NCI-H146 treated with DMSO at 0.1 percent for 48 hours (cell line): ENCODE results near the gene SFXN5.

Experiments used
- DNase-seq: peaks from one replicate; lab custom pipeline; 2025; ENCODE audit not compliant: unreplicated experiment; lab: John Stamatoyannopoulos, UW

SFXN5 gene

DNA sequence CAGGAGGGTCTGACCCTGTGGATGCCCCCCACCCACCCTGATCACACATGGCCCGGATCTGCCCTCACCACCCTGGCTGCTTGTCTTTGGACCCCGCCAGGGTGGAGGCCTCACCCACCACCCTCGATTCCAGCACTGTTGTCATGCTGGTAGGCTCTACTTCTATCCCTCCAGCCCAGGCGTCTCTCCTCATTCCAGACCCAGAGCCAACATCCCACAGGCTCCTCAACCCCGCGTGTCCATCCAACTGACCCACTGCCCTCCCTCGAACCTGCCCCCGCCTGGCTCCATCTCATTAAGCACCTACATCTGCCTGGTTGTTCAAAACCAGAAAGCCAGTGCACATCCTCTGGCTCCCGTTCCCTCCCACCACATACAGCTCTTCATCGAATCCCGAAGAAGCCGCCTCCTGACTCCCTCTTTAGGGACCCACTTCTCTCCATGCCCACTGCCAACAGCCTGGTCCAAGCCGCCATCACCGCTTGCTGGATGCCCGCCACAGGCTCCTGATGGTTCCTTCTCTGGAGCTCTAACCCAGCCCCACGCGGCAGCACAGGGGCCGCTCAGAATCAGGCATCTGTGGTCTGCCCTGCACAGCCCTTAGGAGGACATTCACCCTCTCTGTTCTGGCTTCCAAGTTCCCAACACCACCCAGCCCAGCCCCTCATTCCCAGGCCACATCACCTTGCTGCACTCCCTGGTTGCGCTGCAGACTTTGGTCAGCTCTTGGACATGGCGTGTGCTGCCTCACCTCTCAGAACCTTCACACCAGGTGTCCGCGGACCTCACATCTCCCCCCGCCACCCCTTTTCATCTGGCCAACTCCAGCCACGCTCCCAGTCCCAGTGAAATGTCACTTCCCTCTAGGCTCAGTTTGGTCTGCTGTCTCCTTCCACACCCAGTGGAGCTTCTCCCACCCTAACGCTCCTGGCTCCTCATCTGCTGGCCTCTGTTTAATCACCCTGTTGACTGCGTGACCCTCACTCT is 111.2 kb downstream of the SFXN5 start:
- no peak for DNase-seq

DNA sequence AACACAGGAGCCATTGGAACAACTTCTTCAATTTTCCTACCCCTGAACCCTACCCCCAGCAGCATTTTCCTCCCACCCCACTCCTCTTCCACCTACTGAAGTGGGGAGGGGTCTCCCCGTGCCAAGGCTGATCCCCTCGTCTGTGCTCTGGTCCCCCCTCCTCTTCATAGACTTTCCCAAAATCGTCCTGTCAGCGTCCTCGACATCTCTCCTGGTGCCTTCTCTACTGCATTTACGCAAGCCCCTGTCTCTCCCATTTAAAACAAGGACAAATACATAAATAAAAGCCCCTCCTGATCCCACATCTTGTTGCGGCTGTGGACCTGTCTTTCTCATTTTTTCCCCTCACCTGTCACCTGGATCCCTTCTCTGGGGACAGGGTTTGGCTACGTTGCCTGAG is 112.0 kb downstream of the SFXN5 start:
- no peak for DNase-seq

DNA sequence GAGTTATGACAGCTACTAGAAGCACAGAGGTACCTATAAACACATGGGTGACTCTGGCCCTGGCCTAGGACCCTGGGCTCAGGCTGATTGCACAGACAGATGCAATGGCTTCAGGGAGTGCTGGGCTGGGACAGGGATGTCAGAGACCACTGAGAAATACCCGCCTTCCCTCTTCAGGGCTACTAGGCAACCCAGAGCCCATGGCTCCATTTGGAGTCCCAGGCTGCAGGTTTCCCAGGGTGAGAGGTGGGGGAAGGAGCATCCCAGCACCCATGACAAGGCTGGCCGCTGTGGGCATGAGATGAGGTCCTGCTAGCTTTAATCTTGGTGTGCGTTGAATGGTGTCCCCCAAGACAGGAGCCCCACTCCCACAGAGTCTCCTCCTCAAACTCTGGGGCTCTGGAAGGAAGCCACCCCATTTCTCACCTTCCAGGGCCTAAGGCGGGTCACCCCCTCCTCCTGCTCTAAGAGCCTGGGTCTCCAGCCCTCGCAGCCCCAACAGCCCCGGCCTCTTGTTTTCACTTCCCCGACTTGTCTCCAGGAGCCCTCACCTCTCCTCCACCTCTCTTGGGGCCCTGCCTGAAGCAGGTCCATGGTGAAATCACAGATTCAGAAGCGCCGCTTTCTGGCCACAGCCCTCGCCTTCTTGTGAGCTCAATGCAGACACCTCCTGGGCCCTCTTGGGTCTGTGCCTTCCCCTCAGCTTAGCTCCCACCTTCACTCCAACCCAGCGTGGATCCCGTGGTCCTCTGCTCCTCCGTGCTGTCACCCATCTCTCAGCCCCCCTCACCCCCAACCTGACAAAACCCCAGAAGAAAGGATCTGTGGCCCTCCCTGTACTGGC is 112.7 kb downstream of the SFXN5 start:
- no peak for DNase-seq

DNA sequence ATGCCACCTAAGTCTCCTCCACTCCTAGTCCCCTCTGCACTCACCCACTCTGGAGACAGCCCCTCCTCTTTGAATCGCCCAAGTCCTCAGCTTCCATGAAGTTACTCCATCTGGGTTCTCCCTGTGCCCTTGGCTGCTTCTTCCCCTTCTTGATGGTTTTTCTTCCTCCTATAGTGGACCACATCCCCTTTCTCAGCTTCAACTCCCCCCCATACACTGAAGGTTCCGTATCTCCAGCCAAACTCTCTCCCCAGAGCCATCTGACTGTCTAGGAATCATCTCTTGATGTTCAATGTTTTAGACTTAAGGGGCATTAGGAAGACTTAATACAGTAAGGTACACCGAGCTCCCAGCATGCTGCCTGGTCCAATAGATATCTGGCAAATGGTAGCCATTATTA is 114.6 kb downstream of the SFXN5 start:
- DNase-seq, result no peak

DNA sequence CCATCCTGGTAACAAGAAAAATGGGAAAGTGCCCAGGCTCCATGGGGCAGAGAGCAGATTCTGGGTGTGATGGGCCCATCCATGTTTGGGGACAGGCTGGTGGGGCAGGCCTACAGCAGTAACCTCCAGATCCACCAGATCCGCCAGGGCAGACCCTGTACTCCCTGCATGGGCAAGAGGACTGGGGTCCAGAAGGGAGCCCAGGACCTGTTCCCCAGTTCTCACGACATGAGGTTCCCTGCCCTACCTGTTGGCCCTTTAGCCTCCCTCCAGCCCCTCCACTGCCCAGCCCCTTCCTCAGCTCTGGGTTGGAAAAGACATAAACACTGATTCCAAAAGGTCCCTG is 115.5 kb downstream of the SFXN5 start:
- DNase-seq, result no peak

DNA sequence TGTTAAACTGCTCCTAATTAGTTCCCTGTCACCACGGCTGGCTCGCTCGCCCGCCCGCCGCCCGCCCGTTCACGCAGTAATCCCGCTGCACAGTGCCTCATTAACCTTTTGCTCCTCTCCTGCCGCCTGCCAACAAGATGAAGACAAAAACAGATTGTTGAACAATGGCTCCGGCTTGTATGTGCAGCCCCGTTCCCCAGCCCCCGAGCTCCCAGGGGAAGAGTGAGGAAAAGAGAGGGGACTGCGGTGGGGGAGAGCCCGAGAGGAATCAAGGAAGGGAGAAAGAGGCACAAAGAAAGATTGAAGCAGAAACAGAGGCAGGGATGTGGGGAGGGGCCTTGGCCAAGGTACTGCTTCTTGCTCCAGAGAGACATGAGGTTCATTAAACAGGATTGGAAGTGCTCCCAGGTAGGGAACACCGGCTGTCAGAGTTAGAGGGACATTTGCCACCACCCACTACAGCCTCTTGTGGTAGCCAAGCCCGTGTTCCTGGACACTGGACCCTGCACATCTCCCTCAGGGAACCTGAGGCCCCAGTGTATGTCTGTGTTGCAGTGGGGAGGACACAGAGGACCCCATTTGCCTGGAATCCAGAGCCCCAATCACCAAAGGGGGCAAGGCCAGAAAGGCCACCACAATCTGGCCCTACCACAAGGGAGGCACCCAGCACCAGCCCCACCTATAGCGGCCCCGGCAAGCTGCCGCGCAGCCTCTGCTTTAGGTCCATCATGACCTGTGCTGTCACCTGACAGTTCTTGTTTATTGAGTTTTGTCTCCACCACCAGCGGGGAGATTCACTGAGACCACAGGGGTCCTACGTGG is 116.1 kb downstream of the SFXN5 start:
- no peak for DNase-seq

DNA sequence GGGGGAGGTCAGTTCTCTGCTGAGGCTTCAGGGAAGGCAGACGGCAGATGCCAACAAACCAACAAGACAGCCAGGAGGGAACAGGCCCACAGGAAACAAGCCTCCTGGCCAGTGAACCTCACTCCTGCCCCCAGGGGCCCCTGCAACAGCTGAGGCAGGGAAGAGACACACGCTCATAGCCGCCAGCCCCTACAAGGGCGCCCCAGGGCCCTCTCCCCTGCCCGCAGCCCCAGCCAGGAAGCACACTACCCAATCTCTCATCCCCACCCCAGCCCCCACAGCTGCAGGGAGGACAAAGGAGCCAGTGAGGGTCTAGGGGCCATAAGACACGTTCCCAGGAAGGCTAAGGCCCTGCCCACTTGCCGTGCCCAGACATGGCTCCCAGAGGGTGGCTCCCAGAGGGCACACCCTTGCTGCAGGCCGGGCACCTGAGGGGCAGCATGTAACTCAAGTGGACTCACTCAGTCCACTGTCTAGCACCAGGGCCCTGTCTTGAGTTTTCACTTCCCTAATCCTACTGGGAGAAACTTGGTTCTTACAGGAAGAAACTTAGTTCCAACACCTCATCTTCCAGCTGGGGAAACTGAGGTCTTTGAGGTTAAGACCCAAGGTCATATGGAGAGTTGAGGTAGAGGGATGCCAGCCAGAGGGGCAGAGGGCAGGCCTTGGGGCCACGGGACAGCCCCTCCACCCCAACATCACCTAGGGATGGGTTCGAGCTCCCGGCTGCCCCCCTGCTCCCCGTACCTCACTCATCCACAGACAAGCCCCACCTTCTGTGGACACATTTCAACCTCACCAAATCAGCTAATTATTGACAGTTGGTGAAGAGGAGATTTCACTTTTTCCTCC is 116.9 kb downstream of the SFXN5 start:
- DNase-seq, result no peak

DNA sequence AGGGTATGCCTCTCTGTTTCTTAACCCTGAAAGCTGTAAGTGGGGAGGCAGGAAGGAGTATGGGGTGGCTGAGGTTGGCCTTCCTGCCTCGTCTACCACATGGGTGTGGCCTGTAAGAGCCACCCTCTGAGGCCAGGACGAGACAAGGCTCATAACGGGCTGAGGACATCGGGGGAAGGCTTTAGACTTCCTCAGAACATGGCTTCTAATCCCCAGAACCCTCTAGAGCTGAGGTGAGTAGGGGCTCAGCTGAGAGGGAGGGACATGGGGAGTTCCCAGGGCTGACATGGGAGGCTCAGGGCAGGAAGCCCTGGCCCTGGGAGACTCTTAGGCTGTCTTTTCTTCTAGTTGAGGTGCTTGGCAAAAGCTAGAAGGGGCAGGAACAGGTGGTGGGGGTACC is 117.5 kb downstream of the SFXN5 start:
- no peak for DNase-seq

DNA sequence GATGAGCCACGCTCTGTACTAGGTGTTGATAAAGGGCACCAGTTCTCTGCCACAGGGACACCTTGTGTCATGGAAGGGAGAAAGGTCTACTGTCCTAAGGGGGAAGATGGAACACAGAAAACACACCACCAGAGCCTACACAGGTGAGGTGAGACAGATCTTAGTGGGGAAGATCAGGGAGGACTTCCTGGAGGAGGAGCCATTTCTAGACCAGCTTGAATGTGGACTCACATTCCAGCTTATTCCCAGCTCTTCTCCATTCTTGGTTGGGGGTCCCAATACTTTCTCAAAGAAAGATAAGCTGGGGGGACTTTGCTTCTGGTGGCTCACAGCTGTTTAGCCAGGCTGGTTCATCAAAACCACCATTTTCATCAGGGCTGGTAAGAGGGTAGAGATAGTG is 118.0 kb downstream of the SFXN5 start:
- DNase-seq, result no peak

DNA sequence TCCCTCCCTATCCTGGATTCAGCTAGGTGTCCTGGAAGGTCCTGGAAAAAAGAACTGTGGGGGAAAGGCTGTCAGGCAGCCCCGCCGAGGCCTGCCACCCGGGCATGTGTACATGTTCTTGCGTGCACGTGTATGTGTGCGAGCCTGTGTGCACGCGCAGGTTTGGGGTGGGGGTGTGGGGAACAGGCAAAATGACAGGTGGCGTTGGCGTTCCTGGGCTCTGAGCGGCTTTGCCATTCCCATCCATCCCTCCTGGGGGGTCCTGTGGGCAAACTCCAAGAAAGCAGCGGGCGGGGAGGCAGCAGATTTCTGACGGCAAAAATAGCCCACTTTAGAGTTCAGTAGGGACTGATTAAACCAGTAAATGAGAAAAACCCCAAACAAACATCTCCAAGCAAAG is 118.6 kb downstream of the SFXN5 start:
- DNase-seq, result no peak

DNA sequence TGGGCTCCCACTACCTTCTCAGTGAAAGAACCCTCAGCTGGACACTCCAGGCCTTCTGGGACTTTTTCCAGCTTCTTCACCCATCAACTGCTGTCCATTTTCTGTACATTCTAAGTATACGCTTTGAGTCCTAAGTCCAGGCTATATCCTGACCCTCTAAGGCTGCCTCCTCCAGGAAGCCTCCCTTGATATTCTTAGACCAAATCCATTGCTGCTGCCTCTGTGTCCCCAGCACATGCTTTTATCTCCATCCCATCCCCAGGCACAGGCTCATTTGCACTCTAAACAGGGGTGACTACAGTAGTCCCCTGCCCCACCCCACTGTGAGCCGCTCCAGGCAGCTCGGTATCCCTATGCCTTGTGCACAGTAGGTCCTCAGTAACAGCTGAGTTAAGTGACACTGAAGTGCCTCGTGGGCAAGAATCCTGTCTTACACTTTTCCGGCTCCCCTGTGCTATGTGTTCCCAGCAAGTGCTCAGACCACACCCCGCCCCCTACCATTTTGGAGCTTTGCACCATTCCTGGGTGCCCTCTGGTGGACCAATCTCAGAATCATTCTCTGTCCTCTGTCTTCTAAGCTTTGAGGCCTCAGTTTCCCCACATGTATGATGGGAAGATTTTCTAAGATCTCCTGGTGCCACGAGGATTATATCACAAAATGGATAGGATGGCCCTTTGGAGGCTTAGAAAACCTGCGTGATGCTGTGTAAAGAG is 119.2 kb downstream of the SFXN5 start:
- DNase-seq, result no peak

DNA sequence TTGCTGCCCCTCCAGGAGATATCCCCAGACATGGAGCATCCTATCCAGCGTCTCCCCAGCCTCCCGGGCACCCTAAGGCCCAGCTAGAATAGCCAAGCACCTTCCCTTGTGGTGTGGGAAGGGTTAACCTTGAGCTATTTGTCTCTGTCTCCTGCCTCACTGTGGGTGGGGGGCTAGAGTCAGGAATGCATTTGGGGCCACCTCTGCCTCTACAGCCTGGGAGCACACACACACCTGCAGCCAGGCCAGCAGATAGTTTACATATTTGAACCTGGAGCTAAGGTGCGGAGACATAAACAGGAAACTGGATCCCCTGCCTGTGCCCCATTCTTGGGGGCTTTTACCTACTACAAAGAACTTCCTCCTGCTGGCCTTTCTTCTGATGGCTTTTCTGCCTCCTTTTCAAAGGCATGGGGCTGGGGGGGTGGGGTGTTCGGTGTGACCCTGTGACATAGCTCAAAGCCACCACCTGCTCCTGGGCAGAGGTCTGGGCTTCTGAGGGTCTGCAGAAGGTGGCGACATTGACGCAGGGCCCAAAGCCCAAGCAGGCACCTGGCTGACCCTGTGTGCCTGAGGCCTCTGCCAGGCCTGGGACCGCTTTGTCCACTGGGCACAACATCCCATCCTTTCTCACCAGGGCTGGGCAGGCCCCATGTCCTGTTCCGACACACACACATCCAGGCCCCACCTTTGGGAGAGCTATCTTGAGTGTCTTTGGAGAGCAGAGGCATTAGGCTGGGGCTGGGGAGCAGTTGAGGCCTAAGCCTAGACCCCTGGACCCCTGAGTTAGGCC is 120.0 kb downstream of the SFXN5 start:
- DNase-seq, result no peak

DNA sequence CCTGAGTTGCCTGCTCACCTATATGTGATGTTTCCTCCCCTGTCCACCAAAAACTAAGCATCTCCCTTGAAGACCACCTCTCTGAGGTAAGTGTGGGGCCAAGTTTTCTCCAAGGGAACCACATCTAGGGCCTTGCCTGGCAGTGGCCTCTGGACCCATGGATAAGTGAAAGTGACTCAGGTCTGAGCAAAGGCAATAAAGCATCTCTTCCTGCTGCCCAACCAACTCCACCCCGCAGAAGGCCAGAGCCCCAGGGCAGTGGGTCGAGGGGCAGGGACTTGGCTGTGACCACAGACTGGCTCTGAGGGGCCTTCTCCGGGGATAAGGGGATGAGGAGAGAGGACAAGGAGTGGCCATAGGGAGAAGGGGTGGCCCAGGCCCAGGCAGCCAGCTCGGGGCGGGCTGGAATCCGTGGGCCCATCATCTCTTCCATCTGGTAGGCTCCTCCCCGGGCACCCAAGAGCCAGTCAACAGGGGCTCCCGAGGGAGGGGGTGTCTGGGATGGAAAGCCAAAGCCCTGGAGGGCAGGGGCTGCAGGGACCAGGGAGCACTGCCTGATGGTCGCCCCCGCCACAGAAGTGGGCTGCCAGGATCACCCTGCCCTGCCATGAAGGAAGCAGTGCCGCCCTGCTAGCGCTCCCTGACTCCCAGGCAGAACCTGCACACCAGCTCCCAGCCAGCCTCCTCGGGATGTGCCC is 120.8 kb downstream of the SFXN5 start:
- no peak for DNase-seq

DNA sequence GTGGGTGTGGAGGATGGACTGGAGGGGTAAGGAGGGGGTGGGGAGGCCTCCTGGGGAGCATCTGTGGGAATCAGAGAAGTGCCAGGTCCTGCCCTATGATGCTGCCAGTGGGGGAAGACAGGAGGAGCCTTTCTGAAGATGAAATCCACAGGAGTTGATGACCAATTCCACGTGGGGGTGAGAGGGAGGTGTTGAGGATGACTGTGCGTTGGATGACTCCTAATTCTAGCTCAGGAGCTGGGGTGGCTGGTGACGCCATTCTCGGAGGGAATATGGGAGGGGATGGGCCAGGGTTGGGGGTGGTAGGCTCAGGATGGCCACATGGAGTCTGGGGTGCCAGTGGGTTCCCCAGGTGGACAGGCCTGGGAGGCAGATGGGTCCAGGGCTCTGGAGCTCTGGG is 121.9 kb downstream of the SFXN5 start:
- no peak for DNase-seq

DNA sequence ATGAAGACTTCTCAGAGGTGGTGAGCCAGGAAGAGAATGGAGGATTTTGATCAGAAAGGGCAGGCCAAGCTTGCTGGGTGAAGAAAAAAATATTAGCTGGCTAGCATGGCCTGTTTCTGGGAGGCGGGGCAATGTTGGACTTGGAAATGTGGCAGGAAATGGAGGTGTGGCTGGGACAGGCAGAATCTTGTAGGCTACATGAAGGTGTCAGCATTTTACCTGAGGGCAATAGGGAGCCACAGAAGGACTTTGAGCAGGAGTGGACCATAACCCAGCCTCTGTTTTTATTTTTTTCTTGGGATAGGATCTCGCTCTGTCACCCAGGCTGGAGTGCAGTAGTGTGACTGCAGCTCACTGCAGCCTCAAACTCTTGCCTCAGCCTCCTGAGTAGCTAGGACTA is 122.5 kb downstream of the SFXN5 start:
- DNase-seq, result no peak

DNA sequence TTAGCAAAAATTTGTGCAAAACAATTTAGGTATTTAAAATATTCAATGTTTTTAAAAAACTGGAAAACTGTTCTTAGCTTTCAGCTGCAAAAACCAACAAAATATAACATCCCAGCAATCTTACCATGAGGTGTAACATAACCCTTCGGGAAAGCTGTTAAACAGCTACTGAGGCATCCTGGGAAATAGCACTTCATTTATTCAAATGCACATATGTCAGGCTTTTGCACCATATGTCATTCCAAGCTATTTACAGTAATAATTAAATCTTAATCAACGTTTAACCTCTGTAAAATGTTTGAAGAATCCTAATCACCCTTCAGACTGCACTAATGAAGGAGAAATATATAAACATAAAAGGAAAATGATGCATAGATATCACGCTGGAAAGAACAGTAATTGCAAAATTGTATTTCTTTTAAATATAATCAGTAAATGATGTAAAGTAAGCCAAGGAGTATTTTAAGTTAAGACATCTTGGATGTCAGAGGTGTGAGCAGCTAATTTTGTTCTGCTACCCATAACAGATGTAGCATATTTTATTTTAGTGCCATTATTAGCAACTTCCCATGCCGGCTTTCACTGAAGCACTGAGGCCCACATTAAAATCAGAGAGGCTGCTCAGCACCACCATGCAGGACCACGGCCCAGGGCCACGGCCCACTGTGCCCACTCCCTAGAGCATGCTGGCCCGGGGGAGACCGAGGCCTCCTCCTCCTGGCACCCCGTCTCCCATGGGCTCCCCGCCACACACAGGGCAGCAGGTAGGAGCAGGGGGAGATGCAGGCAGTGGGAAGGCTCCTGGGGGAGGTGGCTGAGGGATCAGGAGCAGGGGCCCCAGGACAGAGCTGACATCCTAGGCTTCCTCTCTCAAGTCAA is 123.3 kb downstream of the SFXN5 start:
- no peak for DNase-seq

DNA sequence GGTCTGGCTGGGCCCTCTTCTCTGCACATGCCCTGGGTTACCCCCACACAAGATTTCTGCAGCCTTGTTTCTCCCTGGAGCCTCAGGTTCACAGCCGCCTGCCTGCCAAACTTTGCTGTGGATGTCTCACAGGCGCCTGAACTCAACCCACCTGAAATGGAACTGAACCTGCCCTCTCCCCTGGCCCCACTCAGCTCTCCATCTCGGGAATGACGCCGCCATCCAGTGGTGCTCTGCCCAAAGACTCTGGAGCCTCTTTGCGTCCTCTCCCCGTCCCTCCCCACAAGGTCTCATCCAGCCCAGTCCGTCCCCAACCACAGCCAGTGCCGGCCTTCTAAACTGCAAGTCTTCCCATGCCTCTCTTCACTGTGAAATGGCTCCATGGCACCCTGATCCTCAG is 125.0 kb downstream of the SFXN5 start:
- DNase-seq, result no peak
